Myocyte (in vitro differentiated cells): ENCODE results near the gene NUP50. TPM values are rescaled to one million over a fixed set of nuclear protein-coding genes. Genes with fewer than 3 reads are reported as not detected.
"Not testable (repeated sequence)": the region's sequence is repeated elsewhere in the genome, so short reads cannot be mapped to it uniquely, and the experiment has no call there.

Experiments
- DNase-seq: peaks from one replicate; pipeline ENCODE4 v3.0.0-alpha.2; 2012; ENCODE audit warnings: low read depth
- total RNA-seq: library from RNA; depleted of rRNA; stranded (reverse); fragments of >200 nt; gene quantifications from 2 replicates; pipeline ENCODE4 v1.2.3, GENCODE V29; 2014

Gene NUP50
- total RNA-seq, 1 donor from 2014 or later = 17.9 TPM

GRCh38 chr22:45159652-45160462, 3.9 kb upstream of the NUP50 start:
- DNase-seq = peak; percentile 53

- DNase-seq = no peak
Observed at GRCh38 chr22:45162531-45162930, 1.2 kb upstream of the NUP50 start.

GRCh38 chr22:45163099-45163450, 650 bp upstream of the NUP50 start:
- DNase-seq = peak; percentile 54

- DNase-seq = peak; percentile 5
Observed at GRCh38 chr22:45164270-45165088, 754 bp downstream of the NUP50 start.

GRCh38 chr22:45166932-45167331, 3.2 kb downstream of the NUP50 start:
- DNase-seq = no peak

GRCh38 chr22:45169591-45170466, 6.1 kb downstream of the NUP50 start:
- no peak for DNase-seq

GRCh38 chr22:45171830-45172229, 8.1 kb downstream of the NUP50 start:
- DNase-seq = no peak

- no peak for DNase-seq
Observed at GRCh38 chr22:45172881-45173585, 9.3 kb downstream of the NUP50 start.

GRCh38 chr22:45179276-45180049, 15.7 kb downstream of the NUP50 start:
- DNase-seq = no peak

- no peak for DNase-seq
Observed at GRCh38 chr22:45180146-45180679, 16.5 kb downstream of the NUP50 start.

- no peak for DNase-seq
Observed at GRCh38 chr22:45181240-45181639, 17.5 kb downstream of the NUP50 start.

- DNase-seq = no peak
Observed at GRCh38 chr22:45181766-45182165, 18.0 kb downstream of the NUP50 start.

GRCh38 chr22:45183974-45184373, 20.2 kb downstream of the NUP50 start:
- no peak for DNase-seq

GRCh38 chr22:45185718-45186514, 22.2 kb downstream of the NUP50 start:
- DNase-seq = no peak

GRCh38 chr22:45187891-45188290, 24.2 kb downstream of the NUP50 start:
- DNase-seq = no peak

- DNase-seq = no peak
Observed at GRCh38 chr22:45188779-45189178, 25.1 kb downstream of the NUP50 start.

GRCh38 chr22:45190202-45190872, 26.6 kb downstream of the NUP50 start:
- no peak for DNase-seq

GRCh38 chr22:45191746-45192145, 28.0 kb downstream of the NUP50 start:
- not testable (repeated sequence) for DNase-seq
